GM21526 (cell line): Measurements from ENCODE around the gene RAB36.
"Not testable (repeated sequence)": the region's sequence is repeated elsewhere in the genome, so short reads cannot be mapped to it uniquely, and the experiment has no call there.

ENCODE experiments used
- ATAC-seq: cut with Tn5 transposase; IDR thresholded peaks from one replicate; pipeline ENCODE4 v1.9.1; 2021; ENCODE audit warnings: moderate library complexity; ENCODE audit not compliant: unreplicated experiment, low FRiP score

The RAB36 gene

DNA sequence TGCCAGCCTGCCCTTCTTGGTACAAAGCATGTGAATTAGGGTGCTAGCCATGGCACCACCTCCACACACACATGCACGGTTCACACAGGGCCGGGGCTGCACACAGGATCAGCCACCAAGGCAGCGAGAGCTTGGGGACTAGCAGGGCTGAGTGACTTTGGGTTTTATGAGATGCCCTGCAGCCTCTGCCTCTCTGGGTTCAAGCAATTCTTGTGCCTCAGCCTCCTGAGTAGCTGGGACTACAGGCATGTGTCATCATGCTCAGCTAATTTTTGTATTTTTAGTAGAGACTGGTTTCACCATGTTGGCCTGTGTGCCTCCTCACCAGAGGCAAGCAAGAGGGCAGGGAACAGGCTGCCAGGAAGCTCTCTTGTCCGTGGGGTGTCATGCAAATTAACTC lies 8.3 kb upstream of the RAB36 start:
- ATAC-seq: not testable (repeated sequence)

DNA sequence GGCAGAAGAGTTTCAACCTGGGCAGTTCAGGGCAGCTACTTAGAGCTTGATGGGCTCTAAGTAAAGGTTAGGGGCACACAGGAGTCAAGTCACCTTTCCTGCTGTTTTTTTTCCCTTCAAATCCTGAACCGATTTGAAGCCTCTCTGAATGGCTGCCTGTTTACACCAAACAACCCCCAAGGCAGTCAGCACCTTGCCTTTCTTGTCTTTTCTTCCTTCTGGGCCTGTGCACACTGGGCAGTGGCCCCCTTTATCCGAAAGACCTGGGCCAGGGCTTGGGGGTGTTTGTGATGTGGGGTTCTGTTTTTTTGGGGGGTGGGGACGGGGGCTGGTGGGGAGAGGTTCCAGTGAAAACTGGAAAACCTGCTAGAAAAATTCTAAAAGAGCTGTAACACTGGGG lies 7.8 kb upstream of the RAB36 start:
- no peak for ATAC-seq

DNA sequence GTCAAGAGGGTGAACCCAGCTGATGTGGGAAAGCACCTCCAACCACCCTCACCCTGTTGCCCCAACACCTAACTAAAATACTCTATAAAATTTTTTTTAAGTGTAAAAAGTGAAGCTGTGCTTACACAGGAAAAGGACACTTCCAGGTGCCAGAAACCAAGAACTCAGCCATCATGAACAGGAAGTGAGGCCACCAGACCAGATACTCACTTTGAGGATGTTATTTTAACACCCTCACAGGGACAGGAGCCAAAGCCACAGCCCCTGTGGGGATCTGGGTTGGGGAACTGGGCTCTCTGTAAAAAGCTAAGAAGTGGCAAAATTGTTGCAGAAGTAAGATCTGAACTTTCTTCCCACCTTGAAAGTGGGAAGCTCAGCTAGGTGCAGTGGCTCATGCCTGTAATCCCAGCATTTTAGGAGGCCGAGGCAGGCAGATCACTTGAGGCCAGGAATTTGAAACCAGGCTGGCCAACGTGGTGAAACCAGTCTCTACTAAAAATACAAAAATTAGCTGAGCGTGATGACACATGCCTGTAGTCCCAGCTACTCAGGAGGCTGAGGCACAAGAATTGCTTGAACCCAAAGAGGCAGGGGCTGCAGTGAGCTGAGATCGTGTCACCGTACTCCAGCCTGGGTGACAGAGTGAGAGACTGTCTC lies 7.2 kb upstream of the RAB36 start:
- peak; percentile 39 for ATAC-seq

DNA sequence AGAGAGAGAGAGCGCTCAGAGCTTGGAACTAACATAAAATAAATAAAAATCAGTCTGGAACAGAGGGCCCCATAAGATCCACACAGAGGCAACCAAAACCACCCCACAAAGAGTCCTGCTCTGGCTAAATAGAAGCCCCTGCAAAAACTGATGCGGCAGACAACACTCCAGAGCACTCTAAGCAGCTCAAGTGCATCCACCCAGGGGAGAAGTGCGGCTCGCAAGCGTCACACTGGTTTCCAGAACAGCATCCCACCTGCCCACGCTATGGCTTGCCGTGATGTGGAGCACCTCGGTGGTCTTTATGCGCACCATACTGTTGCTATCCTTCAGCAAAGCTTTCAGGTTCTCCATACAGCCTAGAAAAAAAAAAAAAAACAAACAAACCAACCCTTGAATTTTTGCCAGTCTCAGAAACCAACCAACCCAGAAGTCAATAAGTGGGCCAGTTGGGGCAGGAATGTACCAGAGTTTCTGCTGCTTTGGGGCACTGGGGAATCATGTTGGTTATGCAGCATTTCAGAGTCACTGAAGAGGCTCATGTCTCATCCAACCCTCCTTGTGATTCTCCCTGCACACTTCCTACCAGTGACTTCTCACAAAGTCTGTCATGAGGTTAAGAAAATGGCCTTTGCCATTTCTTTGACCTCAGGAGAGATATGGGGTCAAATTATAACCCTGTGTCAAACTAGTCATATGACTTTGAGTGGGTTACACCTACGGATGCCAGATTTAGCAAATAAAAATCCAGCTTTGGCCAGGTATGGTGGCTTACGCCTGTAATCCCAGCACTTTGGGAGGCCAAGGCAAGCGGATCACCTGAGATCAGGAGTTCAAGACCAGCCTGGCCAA lies 6.5 kb upstream of the RAB36 start:
- no peak for ATAC-seq

- no peak for ATAC-seq
Observed at GRCh38 chr22:23140385-23140784, 4.9 kb upstream of the RAB36 start.

DNA sequence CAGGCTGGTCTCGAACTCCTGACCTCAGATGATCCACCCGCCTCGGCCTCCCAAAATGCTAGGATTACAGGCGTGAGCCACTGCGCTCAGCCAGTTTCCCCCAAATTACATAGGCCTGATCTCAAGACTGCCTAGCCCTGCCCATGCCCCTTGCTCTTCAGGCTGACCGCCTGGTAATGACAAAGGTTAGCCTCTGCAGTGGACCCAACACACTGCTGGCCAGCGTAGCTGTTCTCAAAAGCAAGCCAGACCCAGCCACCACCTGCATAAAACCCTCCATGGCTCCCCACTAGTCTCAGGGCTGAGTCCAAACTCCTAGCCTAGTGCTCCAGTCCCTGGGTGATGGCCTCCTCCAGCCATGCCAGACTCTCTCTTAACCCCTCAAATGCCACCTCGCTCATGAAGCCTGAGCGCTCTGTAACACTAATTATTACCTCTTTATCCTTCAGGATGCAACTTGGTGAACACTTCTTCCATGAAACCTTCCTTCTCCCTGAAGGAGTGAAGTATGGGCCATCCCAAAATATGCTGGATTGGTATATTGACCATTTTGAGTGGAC lies 2.7 kb upstream of the RAB36 start:
- no peak for ATAC-seq

DNA sequence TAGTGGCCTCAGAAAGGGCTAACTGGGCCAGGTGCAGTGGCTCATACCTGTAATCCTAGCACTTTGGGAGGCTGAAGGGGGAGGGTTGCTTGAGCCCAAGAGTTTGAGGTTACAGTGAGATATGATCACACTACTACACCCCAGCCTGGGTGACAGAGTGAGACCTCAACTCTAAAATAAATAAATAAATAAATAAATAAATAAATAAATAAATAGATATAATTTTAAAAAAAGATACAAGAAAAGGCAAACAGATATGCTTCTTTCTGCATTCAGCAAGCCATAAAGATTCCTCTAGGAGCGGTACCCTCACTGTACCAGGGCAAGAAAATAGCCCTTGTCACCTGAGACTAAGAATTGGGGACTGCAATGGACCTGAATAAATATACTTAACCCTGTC lies 2.2 kb upstream of the RAB36 start:
- no peak for ATAC-seq

- ATAC-seq: no peak
Observed at GRCh38 chr22:23144432-23144831, 845 bp upstream of the RAB36 start.

- no peak for ATAC-seq
Observed at GRCh38 chr22:23145878-23146470, 697 bp downstream of the RAB36 start.

GRCh38 chr22:23146478-23147205 lies 1.4 kb downstream of the RAB36 start:
- ATAC-seq: no peak

DNA sequence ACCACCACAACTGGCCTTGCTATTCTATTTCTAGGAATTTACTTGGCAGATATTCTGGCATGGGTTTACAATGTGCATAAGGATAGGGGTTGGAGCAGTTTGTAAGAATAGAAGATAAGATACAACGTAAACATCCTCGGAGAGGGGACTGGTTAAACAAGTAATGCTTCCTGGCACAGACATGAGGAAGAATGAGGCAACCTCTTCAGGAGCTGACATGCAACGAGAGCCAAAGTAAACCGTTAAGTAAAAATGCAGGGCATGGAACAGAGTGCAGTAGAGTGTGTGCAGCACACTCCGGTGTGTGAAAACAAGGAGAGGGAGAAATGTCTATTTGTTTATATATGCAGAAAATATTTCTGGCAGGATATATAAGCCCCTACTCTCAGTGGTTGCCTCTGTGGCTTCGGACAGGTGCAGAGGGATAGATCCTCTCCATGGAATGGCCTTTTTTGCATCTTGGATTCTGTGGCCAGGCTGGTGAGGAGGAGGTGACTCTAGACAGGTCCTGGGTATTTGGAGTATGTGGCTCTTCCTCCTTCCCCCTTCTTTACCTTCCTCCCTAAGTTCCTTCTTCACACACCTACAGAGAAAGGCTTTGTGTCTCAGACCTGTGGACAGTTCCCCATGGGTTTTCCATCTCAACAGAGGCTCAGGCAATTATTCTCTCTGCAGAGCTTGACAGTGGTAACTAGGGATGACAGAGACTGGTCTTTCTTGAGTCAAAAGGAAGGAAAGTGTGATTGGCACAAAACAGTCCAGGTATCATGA lies 2.5 kb downstream of the RAB36 start:
- no peak for ATAC-seq

DNA sequence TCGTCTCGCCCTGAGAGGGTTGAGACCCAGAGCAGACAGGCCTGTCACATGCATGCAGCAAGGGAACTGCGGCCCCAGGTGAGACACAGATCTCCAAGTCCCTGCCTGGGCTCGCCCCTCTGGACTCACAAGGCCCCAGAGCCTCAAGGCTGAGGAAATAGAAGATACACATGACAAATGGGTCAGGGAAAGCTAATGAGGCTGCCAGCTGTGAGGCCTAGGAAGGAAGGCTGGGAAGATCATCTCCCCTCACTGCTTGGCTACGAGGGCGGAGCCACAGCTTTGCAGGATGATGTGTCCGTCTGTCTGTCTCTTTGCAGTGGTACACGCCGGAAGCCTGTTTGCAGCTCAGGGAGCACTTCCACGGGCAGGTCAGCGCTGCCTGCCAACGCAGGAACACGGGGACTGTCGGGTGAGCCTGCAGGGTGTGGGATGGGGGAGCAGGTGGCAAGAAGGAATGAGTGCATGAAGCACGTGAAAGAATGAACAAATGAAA lies 4.5 kb downstream of the RAB36 start:
- ATAC-seq: no peak

DNA sequence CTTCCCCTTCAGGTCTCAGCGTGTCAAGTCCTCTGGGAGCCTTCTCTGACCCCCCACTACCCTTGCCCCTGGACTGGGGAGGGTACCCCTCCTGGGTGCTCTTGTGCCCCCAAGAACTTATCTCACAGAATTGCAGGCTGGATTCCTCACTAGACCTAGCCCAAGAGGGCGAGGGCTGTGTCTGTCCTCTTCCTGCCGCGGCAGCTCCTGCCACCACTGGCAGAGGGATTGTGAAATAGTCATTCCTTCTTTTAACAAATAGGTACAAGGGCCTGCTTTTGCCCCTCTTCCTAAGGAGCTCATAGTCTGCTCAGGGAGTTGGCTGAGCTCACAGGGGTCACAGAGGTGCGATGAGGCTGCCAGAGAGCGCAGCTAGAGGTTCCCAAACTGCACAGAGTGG lies 5.5 kb downstream of the RAB36 start:
- no peak for ATAC-seq

DNA sequence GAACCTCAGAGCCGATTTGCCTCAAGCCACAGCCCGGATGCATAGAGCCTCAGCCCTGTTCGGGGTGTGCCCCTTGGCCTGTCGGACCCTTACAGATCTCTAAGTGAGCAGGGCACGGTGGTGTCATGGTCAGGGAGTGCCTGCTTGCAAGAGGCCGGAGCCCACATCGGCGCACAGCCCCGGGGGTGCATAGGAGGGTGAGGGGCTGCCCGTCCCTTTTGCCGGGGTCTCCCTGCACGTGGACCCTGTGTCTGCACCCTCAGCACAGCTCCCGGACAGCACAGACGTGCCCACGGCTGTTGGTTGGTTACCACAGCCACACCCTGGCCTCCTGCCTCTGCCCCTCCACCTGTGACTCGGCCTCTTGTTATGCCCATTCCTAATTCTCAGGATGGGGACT lies 6.5 kb downstream of the RAB36 start:
- ATAC-seq: no peak

DNA sequence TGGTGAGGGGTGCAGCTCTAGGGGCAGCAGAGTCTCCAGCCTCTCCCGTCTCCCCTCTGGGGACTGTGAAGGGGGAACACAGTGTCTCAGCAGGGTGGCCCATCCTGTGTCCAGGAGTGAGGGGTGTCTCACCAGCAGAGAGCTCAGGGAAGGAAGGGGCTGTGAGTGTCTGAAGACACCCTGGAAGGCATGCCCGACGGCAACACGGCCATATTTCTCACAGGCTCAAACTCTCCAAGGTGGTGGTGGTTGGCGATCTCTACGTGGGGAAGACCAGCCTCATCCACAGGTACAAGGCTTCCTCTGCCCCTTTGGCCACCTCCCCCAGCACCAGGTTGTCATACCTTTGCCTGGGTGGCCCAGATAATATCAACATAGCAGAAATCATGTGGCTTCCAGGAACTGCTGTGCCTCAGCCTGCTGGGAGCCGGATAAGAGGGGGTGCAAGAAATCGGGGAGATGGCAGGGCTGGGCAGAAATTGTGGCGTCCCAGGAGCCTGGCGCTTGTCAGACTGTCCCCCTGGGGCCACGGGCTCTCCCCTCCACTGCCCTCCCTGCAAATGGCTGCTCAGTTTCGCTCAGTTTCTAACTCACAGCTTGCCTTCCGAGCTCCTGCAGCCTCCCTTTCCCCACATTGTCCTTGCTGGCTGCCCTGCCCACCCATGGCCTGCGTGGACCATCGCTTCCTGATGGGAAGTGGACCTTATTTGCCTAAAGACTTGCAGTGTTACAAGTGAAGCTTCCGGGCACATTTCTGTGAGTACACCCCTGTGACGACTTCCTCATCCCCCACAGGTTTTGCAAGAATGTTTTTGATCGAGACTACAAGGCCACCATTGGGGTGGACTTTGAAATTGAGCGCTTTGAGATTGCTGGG lies 7.2 kb downstream of the RAB36 start:
- no peak for ATAC-seq

DNA sequence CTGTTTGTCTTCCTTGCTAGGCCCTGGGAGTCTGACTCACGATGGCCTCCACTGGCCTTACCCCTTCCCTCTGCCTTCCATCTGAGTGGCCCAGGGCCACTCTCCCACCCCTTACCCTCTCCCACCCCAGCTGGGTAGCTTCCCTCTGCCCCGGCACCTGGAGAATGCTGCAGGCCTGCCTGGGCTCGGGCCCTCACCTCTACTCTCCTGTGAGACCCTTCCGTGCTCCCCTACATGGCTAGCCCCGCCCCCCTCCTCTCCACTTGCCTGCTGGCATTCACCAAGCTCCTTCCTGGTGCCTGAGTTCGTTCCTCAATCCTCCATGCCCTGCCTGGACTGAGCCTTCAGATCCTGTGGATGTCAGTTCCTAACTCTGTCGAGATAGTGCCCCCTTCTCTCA lies 8.7 kb downstream of the RAB36 start:
- ATAC-seq: no peak

- no peak for ATAC-seq
Observed at GRCh38 chr22:23154461-23154860, 9.2 kb downstream of the RAB36 start.

- ATAC-seq: no peak
Observed at GRCh38 chr22:23155143-23155542, 9.9 kb downstream of the RAB36 start.

DNA sequence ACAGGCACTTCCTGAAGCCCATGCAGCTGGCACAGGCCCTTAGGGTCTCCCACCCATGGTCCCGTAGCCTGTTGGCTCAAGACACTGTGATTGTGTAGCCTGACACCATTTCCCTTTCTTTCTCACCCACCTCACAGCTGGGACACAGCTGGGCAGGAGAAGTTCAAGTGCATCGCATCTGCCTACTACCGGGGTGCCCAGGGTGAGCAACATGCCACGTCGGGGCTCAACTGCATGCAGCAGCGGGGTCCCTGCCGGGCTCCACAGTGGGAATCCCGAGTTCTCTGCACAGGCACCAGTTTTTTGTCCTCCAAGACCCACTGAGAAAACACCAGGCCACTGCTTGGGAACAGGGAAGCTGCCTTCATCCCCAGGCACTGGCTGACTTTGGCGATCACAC lies 10.6 kb downstream of the RAB36 start:
- no peak for ATAC-seq
